Colonic mucosa (tissue), 4 donors: Measurements from ENCODE around the gene GNAZ. TPM values are rescaled to one million over a fixed set of nuclear protein-coding genes. Genes with fewer than 3 reads are reported as not detected.

ENCODE experiments used
- DNase-seq: peaks from one replicate; pipeline ENCODE4 v3.0.0-alpha.2; 2020
- H3K27ac ChIP-seq: fragments of 200-600 bp; one replicate; pipeline ENCODE4 v1.8.0; 2021
- H3K27me3 ChIP-seq: fragments of 200-600 bp; one replicate; pipeline ENCODE4 v1.8.0; 2021
- H3K36me3 ChIP-seq: fragments of 200-600 bp; one replicate; pipeline ENCODE4 v1.8.0; 2021
- H3K4me1 ChIP-seq: fragments of 200-600 bp; one replicate; pipeline ENCODE4 v1.8.0; 2021; ENCODE audit warnings: mild to moderate bottlenecking
- H3K4me3 ChIP-seq: fragments of 200-600 bp; one replicate; pipeline ENCODE4 v1.8.0; 2021
- H3K9ac ChIP-seq, 2 donors: one replicate each; pipeline ENCODE4 v1.7.0; 2013; ENCODE audit warnings: control low read depth in 2 of 2, low read depth in 2 of 2, low read length in 2 of 2
- H3K9me3 ChIP-seq: fragments of 200-600 bp; one replicate; pipeline ENCODE4 v1.8.0; 2021
- CTCF ChIP-seq: fragments of 200-600 bp; IDR thresholded peaks from one replicate; pipeline ENCODE4 v1.8.0; 2022; ENCODE audit warnings: antibody characterized with exemption, mild to moderate bottlenecking
- intact Hi-C: fragments of 100-400 bp; cut with DNase I; formaldehyde crosslinking; loops from one replicate; pipeline ENCODE4 v1.14.1; 2022
- total RNA-seq, 2 donors: library from RNA; stranded (reverse); fragmentation: NEBNext Ultra II Directional in 1 of 2; extraction: Animal tissue kit (Norgen Biotek cat#: 25700) in 1 of 2; gene quantifications; one replicate each; pipeline ENCODE4 v1.2.1, GENCODE V29; 2021
- donor health status: healthy.
- donor health status: DM: no; HTN: no; CAD: no.
- donor health status: DM: no; HTN: no; CAD: no.

Gene GNAZ
- total RNA-seq, 2 donors from 2014 or later: 1.2 to 2.5 TPM

- H3K9me3 ChIP-seq: no peaks in the 10 kb centered on the region
- H3K4me1 ChIP-seq: no peaks in the 10 kb centered on the region
- H3K9ac ChIP-seq: no peak overlapping the region
- intact Hi-C loops: loop anchor here (10.0 kb wide), 1 partner anchor 264 kb away; no protein-coding TSS in a partner anchor
- H3K27me3 ChIP-seq: no peaks in the 10 kb centered on the region
- H3K27ac ChIP-seq: no peak overlapping the region
- no peaks in the 10 kb centered on the region for H3K36me3 ChIP-seq
- no peak overlapping the region for H3K4me3 ChIP-seq
- TF ChIP-seq CTCF: no peak
- DNase-seq: no peak
Measured at GRCh38 chr22:23121000-23121421, 50.7 kb downstream of the GNAZ start.

GRCh38 chr22:23121424-23121823 lies 51.1 kb downstream of the GNAZ start:
- Histone ChIP-seq H3K4me1 (no peaks in the 10 kb centered on the region), H3K27me3 (no peaks in the 10 kb centered on the region), H3K4me3 (no peak overlapping the region), H3K9ac (no peak overlapping the region), H3K9me3 (no peaks in the 10 kb centered on the region), H3K27ac (no peak overlapping the region), H3K36me3 (no peaks in the 10 kb centered on the region)
- DNase-seq: no peak
- TF ChIP-seq CTCF: no peak
- intact Hi-C loops: loop anchor here (10.0 kb wide), 1 partner anchor 263 kb away; no protein-coding TSS in a partner anchor

- Histone ChIP-seq H3K4me1 (no peaks in the 10 kb centered on the region), H3K36me3 (no peaks in the 10 kb centered on the region), H3K27me3 (no peaks in the 10 kb centered on the region), H3K4me3 (no peak overlapping the region), H3K9ac (no peak overlapping the region), H3K27ac (no peak overlapping the region), H3K9me3 (no peaks in the 10 kb centered on the region)
- no peak for DNase-seq
- intact Hi-C loops: loop anchor here (10.0 kb wide), 1 partner anchor 262 kb away; no protein-coding TSS in a partner anchor
- TF ChIP-seq CTCF: no peak
Measured at GRCh38 chr22:23122216-23122957, 52.1 kb downstream of the GNAZ start.

GRCh38 chr22:23122992-23123803 lies 52.9 kb downstream of the GNAZ start:
- H3K27me3 ChIP-seq: no peaks in the 10 kb centered on the region
- no peaks in the 10 kb centered on the region for H3K9me3 ChIP-seq
- intact Hi-C loops: loop anchor here (10.0 kb wide), 1 partner anchor 262 kb away; no protein-coding TSS in a partner anchor
- no peak overlapping the region for H3K4me3 ChIP-seq
- H3K9ac ChIP-seq: no peak overlapping the region
- no peak for TF ChIP-seq CTCF
- H3K27ac ChIP-seq: no peak overlapping the region
- no peaks in the 10 kb centered on the region for H3K36me3 ChIP-seq
- DNase-seq: no peak
- H3K4me1 ChIP-seq: no peaks in the 10 kb centered on the region

GRCh38 chr22:23123804-23124254 lies 53.5 kb downstream of the GNAZ start:
- no peaks in the 10 kb centered on the region for H3K36me3 ChIP-seq
- H3K4me1 ChIP-seq: no peaks in the 10 kb centered on the region
- H3K27ac ChIP-seq: no peak overlapping the region
- no peaks in the 10 kb centered on the region for H3K9me3 ChIP-seq
- H3K9ac ChIP-seq: no peak overlapping the region
- H3K4me3 ChIP-seq: no peak overlapping the region
- no peak for DNase-seq
- TF ChIP-seq CTCF: no peak
- intact Hi-C loops: loop anchor here (10.0 kb wide), 1 partner anchor 261 kb away; no protein-coding TSS in a partner anchor
- H3K27me3 ChIP-seq: no peaks in the 10 kb centered on the region
